ENCODE measurements around the gene PPP2R2C.

GRCh38 chr4:6520051-6520636, 47.7 kb upstream of the PPP2R2C start:
- TF ChIP-seq CTCF (IDR thresholded peaks at IDR 0.05; ENCODE audit: borderline replicate concordance, extremely low read depth, low read length, poor library complexity, severe bottlenecking) (no peak), EZH2 (IDR thresholded peaks at IDR 0.05; ENCODE audit: borderline replicate concordance, low read depth, low read length, severe bottlenecking) (no peak)
